ENCODE results near the gene KLK10.

DNA sequence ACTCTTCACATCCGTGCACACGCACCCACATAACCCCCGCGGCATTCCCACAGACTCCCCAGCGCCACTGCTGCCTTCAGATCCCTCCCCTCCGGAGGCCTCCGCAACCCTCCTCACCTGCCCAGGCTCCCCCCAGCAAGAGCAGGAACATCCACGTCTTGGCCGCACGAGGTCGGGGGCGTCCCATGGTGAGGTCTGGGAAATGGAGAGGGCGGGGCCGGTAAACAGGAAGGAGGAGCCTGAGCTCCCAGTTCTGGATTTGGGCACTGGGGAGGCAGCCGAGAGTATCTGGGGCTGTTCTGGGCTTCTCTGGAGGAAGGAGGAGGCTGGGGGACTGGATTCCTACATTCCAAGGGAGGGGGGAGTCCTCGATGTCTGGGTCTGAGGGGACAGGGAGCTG is 18.5 kb downstream of the KLK10 start:
- TF ChIP-seq, protein P1, sequence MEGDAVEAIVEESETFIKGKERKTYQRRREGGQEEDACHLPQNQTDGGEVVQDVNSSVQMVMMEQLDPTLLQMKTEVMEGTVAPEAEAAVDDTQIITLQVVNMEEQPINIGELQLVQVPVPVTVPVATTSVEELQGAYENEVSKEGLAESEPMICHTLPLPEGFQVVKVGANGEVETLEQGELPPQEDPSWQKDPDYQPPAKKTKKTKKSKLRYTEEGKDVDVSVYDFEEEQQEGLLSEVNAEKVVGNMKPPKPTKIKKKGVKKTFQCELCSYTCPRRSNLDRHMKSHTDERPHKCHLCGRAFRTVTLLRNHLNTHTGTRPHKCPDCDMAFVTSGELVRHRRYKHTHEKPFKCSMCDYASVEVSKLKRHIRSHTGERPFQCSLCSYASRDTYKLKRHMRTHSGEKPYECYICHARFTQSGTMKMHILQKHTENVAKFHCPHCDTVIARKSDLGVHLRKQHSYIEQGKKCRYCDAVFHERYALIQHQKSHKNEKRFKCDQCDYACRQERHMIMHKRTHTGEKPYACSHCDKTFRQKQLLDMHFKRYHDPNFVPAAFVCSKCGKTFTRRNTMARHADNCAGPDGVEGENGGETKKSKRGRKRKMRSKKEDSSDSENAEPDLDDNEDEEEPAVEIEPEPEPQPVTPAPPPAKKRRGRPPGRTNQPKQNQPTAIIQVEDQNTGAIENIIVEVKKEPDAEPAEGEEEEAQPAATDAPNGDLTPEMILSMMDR (IDR thresholded peaks at IDR 0.05; ENCODE audit: low read depth, low read length), result no peak
- TF ChIP-seq EZH2phosphoT487 (IDR thresholded peaks at IDR 0.05; ENCODE audit: low read depth), result no peak
